Dendritic cell treated with granulocyte-macrophage colony-stimulating factor and Interleukin-4, amounts not matched to agents 40 ng/mL and 50 ng/mL, for 4 days (primary cell): ENCODE data around the gene GVQW3.
A peak's percentile ranks its signal among the peaks of the same experiment; 100 is the strongest.

Experiments used
- H3K27ac Mint-ChIP-seq: one replicate; pipeline ENCODE4 v1.8.0; 2022; ENCODE audit warnings: mild to moderate bottlenecking, mixed read lengths
- H3K27me3 Mint-ChIP-seq: one replicate; pipeline ENCODE4 v1.8.0; 2022; ENCODE audit warnings: mild to moderate bottlenecking, mixed read lengths
- H3K36me3 Mint-ChIP-seq: one replicate; pipeline ENCODE4 v1.8.0; 2022; ENCODE audit warnings: low read depth, mixed read lengths
- H3K4me1 Mint-ChIP-seq: one replicate; pipeline ENCODE4 v1.8.0; 2022; ENCODE audit warnings: low read depth, mixed read lengths
- H3K4me3 Mint-ChIP-seq: one replicate; pipeline ENCODE4 v1.8.0; 2022; ENCODE audit warnings: mild to moderate bottlenecking, moderate library complexity, mixed read lengths
- H3K9me3 Mint-ChIP-seq: one replicate; pipeline ENCODE4 v1.8.0; 2022; ENCODE audit warnings: mixed read lengths
- intact Hi-C: fragments of 100-400 bp; cut with micrococcal nuclease; formaldehyde crosslinking; loops from one replicate; pipeline ENCODE4 v1.15.0; 2022

Gene GVQW3

DNA sequence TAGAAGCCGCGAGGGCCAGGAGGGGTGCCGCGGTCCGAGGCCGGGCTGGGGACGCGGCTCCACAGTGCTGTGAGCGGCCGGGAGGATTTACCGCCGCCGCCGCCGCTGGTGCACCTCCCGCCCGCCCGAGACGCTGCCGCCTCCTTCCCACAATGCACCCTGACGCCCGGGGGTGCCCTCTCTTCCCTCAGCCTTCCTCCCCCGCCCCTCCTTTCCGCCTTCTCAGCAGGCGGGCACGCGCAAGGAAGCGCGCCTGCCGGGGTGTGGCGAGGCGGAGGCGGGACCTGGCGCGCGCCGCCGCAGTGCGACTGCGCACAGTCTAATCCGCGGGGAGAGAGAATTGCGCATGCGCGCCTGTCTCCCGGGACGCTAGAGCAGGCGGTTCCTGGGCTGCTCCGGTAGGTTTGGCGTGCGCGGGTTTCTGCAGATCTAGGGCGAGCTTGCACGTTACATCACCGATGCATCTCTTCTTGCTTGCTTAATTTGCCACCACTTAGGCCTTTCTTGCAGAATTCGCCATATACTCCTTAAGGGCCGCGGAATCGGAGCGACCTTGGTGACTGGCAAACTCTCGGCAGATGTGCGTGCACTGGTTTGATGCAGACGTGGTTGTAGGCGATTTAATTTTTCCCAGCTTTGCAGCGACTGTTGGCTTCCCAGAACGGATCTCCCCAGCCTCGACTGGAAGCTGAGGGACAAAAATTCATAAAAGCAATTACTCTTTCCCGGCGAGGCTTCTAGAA lies at the start of gene GVQW3, which contains the start of gene THAP12:
Gene GVQW3, plus strand, starts transcription at position 347 of the 743 bp plus-strand sequence. CDS start 506 bp downstream, outside the sequence.
Gene THAP12, minus strand, starts transcription at position 156 of the 743 bp plus-strand sequence. CDS start 296 bp downstream, outside the sequence.
- Mint-ChIP-seq H3K36me3 (peaks cover 6% of the 10 kb centered on the region), H3K27ac (peak within 1 kb of the TSS; percentile 84), H3K27me3 (no peaks in the 10 kb centered on the region), H3K9me3 (no peaks in the 10 kb centered on the region), H3K4me1 (peaks cover 67% of the 10 kb centered on the region), H3K4me3 (peak within 1 kb of the TSS; percentile 87)
- intact Hi-C loops, result loop anchor here (2.0 kb wide), 1 partner anchor 64 kb away; the partner anchor contains the start of gene EMSY

DNA sequence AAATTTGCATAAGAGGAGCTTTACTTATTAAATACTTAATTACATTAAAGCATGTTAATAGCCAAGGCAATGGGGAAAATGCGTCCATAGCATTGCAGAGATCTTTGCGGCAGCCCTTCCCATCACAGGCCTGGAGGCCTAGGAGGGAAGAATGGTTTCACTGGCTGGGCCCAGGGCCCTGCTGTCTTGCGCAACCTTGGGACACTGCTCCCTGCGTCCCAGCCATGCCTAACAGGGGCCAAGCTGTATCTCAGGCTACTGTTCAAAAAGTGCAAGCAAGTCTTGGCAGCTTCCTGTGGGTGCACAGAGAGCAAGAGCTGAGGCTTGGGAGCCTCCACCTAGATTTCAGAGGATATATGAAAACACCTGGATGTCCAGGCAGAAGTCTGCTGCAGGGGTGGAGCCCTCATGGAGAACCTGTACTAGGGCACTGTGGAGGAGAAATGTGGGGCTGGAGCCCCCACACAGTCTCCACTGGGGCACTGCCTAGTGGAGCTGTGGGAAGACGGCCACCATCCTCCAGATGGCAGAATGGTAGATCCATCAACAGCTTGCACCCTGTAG lies 46.2 kb upstream of the GVQW3 start:
- peaks cover 2% of the 10 kb centered on the region for H3K27me3 Mint-ChIP-seq
- H3K4me1 Mint-ChIP-seq, result peaks cover 48% of the 10 kb centered on the region
- intact Hi-C loops, result loop anchor here (5.0 kb wide), 1 partner anchor 37 kb away; no protein-coding TSS in a partner anchor

DNA sequence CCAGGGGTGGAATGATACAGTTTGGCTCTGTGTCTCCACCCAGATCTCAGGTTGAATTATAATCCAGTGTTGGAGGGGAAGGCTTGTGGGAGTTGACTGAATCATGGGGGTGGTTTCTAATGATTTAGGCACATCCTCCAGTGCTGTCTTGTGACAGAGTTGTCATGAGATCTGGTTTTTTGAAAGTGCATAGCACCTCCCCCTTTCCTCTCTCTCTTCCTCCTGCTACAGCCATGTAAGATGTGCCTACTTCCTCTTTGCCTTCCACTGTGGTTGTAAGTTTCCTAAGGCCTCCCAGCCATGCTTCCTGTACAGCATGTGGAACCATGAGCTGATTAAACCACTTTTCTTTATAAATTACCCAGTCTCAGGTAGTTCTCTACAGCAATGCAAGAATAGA lies 45.3 kb upstream of the GVQW3 start:
- H3K4me3 Mint-ChIP-seq, result no peak overlapping the region
- H3K4me1 Mint-ChIP-seq, result peaks cover 49% of the 10 kb centered on the region
- H3K9me3 Mint-ChIP-seq, result peaks cover 28% of the 10 kb centered on the region
- H3K36me3 Mint-ChIP-seq, result peaks cover 7% of the 10 kb centered on the region
- intact Hi-C loops, result loop anchor here (5.0 kb wide), 1 partner anchor 36 kb away; no protein-coding TSS in a partner anchor
- no peaks in the 10 kb centered on the region for H3K27me3 Mint-ChIP-seq
- peak overlapping the region; percentile 78 for H3K27ac Mint-ChIP-seq

More for the DNA sequence above, 46.2 kb upstream of the GVQW3 start:
- peaks cover 28% of the 10 kb centered on the region for H3K9me3 Mint-ChIP-seq
- H3K36me3 Mint-ChIP-seq, result peaks cover 7% of the 10 kb centered on the region
- peak overlapping the region; percentile 78 for H3K27ac Mint-ChIP-seq
- H3K4me3 Mint-ChIP-seq, result no peak overlapping the region

DNA sequence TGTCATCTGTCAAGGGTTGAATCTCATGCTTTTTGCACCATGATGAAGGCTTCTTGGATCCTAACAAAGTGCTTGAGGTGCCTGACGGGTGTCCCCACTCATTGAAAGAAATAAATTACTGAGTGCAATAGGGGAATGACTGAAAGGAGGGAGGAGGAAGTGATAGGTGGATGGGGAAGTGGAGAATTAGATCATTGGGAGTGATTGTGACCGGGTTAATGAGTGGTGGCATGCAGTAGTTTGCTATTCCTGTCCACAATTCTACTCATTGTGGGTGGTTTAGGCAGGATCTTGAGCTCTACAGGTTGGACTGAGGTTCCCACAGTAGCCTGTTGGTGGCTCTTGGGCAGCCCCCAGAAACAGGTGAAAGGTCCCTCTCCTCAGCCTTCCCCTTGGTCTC lies 44.5 kb upstream of the GVQW3 start:
- no peak overlapping the region for H3K4me3 Mint-ChIP-seq

GRCh38 chr11:76337469-76337868 lies 43.7 kb upstream of the GVQW3 start:
- H3K27me3 Mint-ChIP-seq, result no peaks in the 10 kb centered on the region
- H3K27ac Mint-ChIP-seq, result peak overlapping the region; percentile 94

More for the DNA sequence above, 44.5 kb upstream of the GVQW3 start:
- peaks cover 7% of the 10 kb centered on the region for H3K36me3 Mint-ChIP-seq
- H3K27ac Mint-ChIP-seq, result peak overlapping the region; percentile 78
- H3K27me3 Mint-ChIP-seq, result no peaks in the 10 kb centered on the region
- peaks cover 28% of the 10 kb centered on the region for H3K9me3 Mint-ChIP-seq
- peaks cover 49% of the 10 kb centered on the region for H3K4me1 Mint-ChIP-seq
- intact Hi-C loops, result loop anchor here (5.0 kb wide), 1 partner anchor 36 kb away; no protein-coding TSS in a partner anchor

DNA sequence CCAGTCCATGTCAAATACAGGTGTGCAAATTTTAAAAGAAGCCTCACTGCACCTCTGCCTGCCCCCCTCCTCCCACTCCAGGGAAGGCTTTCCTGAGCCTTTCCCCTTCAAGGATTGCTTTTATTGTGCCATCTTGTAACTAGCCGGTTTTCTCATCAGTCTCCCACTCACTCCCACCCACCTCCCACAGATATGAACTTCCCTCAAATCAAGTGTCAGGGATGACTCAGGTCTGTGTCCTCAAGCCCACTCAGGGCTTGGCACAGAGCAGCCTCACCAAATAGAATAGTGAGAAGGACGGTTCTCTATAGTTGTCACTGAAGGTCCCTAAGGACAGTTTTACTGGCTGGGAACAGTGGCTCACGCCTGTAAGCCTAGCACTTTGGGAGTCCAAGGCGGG lies 43.2 kb upstream of the GVQW3 start:
- peaks cover 7% of the 10 kb centered on the region for H3K36me3 Mint-ChIP-seq
- H3K4me1 Mint-ChIP-seq, result peaks cover 49% of the 10 kb centered on the region
- H3K9me3 Mint-ChIP-seq, result peaks cover 28% of the 10 kb centered on the region
- H3K4me3 Mint-ChIP-seq, result no peak overlapping the region
- no peaks in the 10 kb centered on the region for H3K27me3 Mint-ChIP-seq
- intact Hi-C loops, result loop anchor here (5.0 kb wide), 1 partner anchor 34 kb away; no protein-coding TSS in a partner anchor
- H3K27ac Mint-ChIP-seq, result peak overlapping the region; percentile 94

More at GRCh38 chr11:76337469-76337868, 43.7 kb upstream of the GVQW3 start:
- peaks cover 7% of the 10 kb centered on the region for H3K36me3 Mint-ChIP-seq
- H3K9me3 Mint-ChIP-seq, result peaks cover 28% of the 10 kb centered on the region
- intact Hi-C loops, result loop anchor here (5.0 kb wide), 1 partner anchor 35 kb away; no protein-coding TSS in a partner anchor
- H3K4me1 Mint-ChIP-seq, result peaks cover 49% of the 10 kb centered on the region
- no peak overlapping the region for H3K4me3 Mint-ChIP-seq

DNA sequence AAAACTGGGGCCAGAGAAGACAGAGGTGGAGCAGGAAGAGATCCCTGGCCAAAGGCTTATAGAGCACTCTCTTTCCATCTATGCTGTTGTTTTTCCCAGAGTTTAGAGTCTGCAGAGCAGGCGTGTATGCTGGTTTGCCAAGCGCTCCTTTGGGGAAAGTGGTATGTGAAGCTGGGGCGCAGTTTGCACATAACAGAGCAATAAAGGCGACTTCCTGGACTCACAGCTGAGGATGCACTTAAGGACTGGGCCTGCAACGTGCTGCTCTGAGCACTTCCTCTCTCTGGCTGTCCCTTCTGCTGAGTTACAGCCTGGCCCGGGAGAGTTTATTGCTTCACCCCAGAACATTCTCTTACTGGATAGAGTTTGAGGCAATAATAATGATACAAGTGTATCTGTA lies 41.9 kb upstream of the GVQW3 start:
- no peak overlapping the region for H3K4me3 Mint-ChIP-seq
- peaks cover 49% of the 10 kb centered on the region for H3K4me1 Mint-ChIP-seq
- peak overlapping the region; percentile 94 for H3K27ac Mint-ChIP-seq
- H3K9me3 Mint-ChIP-seq, result peaks cover 23% of the 10 kb centered on the region
- peaks cover 10% of the 10 kb centered on the region for H3K36me3 Mint-ChIP-seq
- H3K27me3 Mint-ChIP-seq, result peaks cover 8% of the 10 kb centered on the region
- intact Hi-C loops, result loop anchor here (5.0 kb wide), 1 partner anchor 33 kb away; no protein-coding TSS in a partner anchor

DNA sequence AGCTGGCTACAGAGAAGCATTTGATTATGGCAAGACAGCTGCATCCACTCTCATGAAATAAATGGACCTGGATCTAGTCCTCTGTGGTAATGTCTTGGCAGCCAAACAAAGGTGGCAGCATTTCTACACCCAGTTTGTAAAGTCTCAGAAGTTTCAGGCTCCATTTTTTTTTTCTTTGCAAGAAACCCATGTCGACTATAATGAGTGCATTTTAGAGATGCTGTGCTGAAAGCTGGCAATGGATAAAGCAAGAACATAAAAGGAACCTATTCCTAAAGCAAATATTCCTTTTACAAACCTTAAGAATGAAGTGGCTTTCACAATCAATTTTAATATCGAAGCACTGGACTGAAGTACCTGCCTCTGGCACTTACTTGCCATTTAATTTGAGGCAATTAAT lies 33.7 kb upstream of the GVQW3 start:
- Mint-ChIP-seq H3K36me3 (peaks cover 39% of the 10 kb centered on the region), H3K9me3 (no peaks in the 10 kb centered on the region), H3K27me3 (peaks cover 8% of the 10 kb centered on the region), H3K4me3 (no peak overlapping the region), H3K27ac (no peak overlapping the region), H3K4me1 (no peaks in the 10 kb centered on the region)
- intact Hi-C loops, result no loop called here

DNA sequence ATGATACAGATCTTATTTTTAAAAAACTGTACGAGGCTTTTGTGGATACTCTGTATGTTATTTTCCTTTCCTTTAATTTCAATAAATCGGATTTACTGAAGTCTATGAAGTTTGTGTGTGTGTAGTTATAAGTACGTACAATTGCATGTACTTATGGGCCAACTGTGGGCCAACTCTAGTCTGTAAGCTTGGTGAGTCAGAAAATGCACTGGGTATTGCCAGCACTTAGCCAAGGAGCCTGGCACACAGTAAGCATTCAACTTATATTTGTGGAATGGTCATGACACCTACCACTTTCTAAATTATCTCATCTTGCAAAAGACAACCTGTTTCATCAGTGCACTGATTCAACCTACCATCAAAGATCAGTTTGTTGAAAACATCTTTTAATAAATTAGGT lies 32.8 kb upstream of the GVQW3 start:
- no peaks in the 10 kb centered on the region for H3K9me3 Mint-ChIP-seq
- H3K27me3 Mint-ChIP-seq, result peaks cover 5% of the 10 kb centered on the region
- no peak overlapping the region for H3K4me3 Mint-ChIP-seq
- no peaks in the 10 kb centered on the region for H3K4me1 Mint-ChIP-seq
- H3K27ac Mint-ChIP-seq, result no peak overlapping the region
- intact Hi-C loops, result no loop called here
- peaks cover 48% of the 10 kb centered on the region for H3K36me3 Mint-ChIP-seq

DNA sequence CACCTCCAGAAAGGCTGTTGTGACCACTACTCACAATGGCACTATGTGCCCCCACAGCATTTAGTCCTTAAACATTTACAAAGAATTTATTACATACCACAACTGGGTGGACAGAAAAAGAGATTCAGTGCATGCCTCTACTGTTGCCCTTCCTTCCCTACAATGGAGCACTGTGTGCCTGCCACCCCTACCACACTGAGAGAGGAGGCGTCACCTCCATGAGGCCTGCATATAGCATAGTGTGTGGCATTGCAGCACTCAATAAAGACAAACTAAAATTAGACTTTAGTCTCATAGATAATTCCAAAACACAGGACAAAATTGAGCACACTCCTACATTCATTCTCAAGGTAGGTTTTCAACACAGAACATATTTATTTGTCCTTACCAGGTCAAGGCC lies 26.0 kb upstream of the GVQW3 start:
- Mint-ChIP-seq H3K27me3 (no peaks in the 10 kb centered on the region), H3K9me3 (peaks cover 23% of the 10 kb centered on the region), H3K27ac (no peak overlapping the region), H3K4me1 (no peaks in the 10 kb centered on the region), H3K4me3 (no peak overlapping the region), H3K36me3 (peaks cover 87% of the 10 kb centered on the region)
- intact Hi-C loops, result no loop called here

- Mint-ChIP-seq H3K4me1 (peaks cover 11% of the 10 kb centered on the region), H3K27ac (no peak overlapping the region), H3K27me3 (no peaks in the 10 kb centered on the region), H3K4me3 (no peak overlapping the region), H3K9me3 (no peaks in the 10 kb centered on the region), H3K36me3 (peaks cover 81% of the 10 kb centered on the region)
- intact Hi-C loops, result no loop called here
Measured at GRCh38 chr11:76361374-76361773, 19.7 kb upstream of the GVQW3 start.

GRCh38 chr11:76361776-76362175 lies 19.3 kb upstream of the GVQW3 start:
- Mint-ChIP-seq H3K9me3 (no peaks in the 10 kb centered on the region), H3K4me1 (peaks cover 12% of the 10 kb centered on the region)

GRCh38 chr11:76362716-76363115 lies 18.4 kb upstream of the GVQW3 start:
- Mint-ChIP-seq H3K36me3 (peaks cover 70% of the 10 kb centered on the region), H3K4me3 (no peak overlapping the region), H3K9me3 (no peaks in the 10 kb centered on the region), H3K27me3 (no peaks in the 10 kb centered on the region), H3K4me1 (peaks cover 14% of the 10 kb centered on the region), H3K27ac (no peak overlapping the region)
- intact Hi-C loops, result no loop called here

More at GRCh38 chr11:76361776-76362175, 19.3 kb upstream of the GVQW3 start:
- Mint-ChIP-seq H3K4me3 (no peak overlapping the region), H3K36me3 (peaks cover 77% of the 10 kb centered on the region), H3K27me3 (no peaks in the 10 kb centered on the region), H3K27ac (no peak overlapping the region)
- intact Hi-C loops, result no loop called here

DNA sequence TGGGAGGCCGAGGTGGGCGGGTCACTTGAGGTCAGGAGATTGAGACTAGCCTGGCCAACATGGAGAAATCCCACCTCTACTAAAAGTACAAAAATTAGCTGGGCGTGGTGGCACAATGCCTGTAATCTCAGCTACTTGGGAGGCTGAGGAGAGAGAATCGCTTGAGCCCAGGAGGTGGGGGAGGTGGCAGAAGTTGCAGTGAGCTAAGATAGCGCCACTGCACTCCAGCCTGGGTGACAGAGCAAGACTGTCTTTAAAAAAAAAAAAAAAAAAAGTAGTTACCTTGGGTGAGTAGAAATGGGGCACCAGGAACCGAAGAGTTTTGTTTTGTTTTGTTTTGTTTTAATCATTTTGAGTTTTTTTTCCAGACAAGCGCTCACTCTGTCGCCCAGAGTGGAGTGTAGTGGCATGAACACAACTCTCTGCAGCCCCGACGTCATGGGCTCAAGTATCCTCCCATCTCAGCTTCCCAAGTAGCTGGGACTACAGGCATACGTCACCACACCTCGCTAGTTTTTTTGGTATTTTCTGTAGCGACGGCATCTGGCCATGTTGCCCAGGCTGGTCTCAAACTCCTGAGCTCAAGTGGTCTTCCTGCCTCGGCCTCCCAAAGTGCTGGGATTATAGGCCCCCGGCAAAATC lies 16.0 kb upstream of the GVQW3 start:
- Mint-ChIP-seq H3K4me3 (no peak overlapping the region), H3K36me3 (peaks cover 49% of the 10 kb centered on the region), H3K4me1 (peaks cover 22% of the 10 kb centered on the region), H3K27ac (no peak overlapping the region), H3K9me3 (no peaks in the 10 kb centered on the region), H3K27me3 (no peaks in the 10 kb centered on the region)
- intact Hi-C loops, result no loop called here
